ENCODE measurements around the gene EHD2. TPM values are rescaled to one million over a fixed set of nuclear protein-coding genes. Genes with fewer than 3 reads are reported as not detected.

The EHD2 gene
- total and polyA plus RNA-seq, 2 of the 4 experiments (the other 2 are of a cell fraction) = 35.3 to 181 TPM

DNA sequence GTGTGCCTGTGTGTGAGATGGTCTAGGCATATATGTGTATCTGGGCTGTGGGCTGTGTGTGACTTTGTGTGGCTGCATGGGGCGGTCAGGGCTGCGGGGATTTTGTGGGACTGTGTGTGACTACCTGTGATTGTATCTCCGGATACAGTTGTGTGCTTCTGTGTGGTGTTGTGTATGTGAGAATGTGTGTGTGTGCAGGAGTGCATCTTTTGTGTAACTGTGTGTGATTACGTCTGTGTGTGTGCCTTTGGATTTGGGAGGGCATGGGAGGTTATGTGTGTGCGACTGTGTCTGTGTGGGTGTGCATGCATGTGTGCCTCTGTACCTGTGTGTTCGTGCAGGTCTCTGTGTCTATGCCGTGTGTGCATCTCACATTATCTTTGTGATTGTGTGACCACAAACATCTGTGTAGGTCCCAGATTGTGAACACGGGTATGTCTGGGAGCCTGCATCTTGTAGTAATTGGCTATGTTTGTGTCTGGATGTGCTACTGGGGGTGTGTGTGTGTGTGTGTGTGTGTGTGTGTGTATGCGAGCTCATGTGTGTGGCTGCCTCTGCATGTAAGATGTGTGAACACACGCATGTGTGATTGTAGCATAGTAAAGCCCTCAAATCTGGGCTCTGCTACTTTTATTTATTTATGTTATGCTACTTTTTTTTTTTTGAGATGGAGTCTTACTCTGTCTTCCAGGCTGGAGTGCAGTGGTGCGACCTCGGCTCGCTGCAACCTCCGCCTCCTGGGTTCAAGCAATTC is 7.6 kb downstream of the EHD2 start (continued):
- TF ChIP-seq, protein P1, sequence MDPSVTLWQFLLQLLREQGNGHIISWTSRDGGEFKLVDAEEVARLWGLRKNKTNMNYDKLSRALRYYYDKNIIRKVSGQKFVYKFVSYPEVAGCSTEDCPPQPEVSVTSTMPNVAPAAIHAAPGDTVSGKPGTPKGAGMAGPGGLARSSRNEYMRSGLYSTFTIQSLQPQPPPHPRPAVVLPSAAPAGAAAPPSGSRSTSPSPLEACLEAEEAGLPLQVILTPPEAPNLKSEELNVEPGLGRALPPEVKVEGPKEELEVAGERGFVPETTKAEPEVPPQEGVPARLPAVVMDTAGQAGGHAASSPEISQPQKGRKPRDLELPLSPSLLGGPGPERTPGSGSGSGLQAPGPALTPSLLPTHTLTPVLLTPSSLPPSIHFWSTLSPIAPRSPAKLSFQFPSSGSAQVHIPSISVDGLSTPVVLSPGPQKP (IDR thresholded peaks at IDR 0.05; ENCODE audit: borderline replicate concordance, low read depth, low read length) = no peak
- TF ChIP-seq SMC3 (IDR thresholded peaks at IDR 0.05; ENCODE audit: low read depth, low read length) = no peak
- TF ChIP-seq, protein P2, sequence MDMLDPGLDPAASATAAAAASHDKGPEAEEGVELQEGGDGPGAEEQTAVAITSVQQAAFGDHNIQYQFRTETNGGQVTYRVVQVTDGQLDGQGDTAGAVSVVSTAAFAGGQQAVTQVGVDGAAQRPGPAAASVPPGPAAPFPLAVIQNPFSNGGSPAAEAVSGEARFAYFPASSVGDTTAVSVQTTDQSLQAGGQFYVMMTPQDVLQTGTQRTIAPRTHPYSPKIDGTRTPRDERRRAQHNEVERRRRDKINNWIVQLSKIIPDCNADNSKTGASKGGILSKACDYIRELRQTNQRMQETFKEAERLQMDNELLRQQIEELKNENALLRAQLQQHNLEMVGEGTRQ (IDR thresholded peaks at IDR 0.05; ENCODE audit: low read depth, low read length) = no peak
- no peak for TF ChIP-seq RAD21 (IDR thresholded peaks at IDR 0.05; ENCODE audit: low read length)

Measured in IMR-90 (cell line).